Right atrium auricular region (tissue), 2 donors: ENCODE results near the gene TRPM1. TPM values are rescaled to one million over a fixed set of nuclear protein-coding genes. Genes with fewer than 3 reads are reported as not detected.

Source experiments
- DNase-seq: peaks from one replicate; pipeline ENCODE4 v3.0.0-alpha.2; 2019; ENCODE audit warnings: low spot score
- H3K27ac ChIP-seq, 2 donors: fragments of 200-600 bp; sonication (generic); 1 replicate in 1 of 2; 2 replicates in 1 of 2; pipeline ENCODE4 v1.5.1; 2016 to 2019
- H3K27me3 ChIP-seq, 2 donors: fragments of 200-600 bp; sonication (generic); one replicate each; pipeline versions ENCODE4 v1.5.1 to v1.6.0; 2017 to 2019
- H3K36me3 ChIP-seq: fragments of 200-600 bp; sonication (generic); one replicate; pipeline ENCODE4 v1.5.1; 2016
- H3K4me1 ChIP-seq, 2 donors: fragments of 200-600 bp; sonication (generic); one replicate each; pipeline versions ENCODE4 v1.5.1 to v1.6.0; 2017 to 2019
- H3K4me3 ChIP-seq, 2 donors: fragments of 200-600 bp; sonication (generic); 1 replicate in 1 of 2; 2 replicates in 1 of 2; pipeline ENCODE4 v1.5.1; 2017 to 2019; ENCODE audit warnings: mild to moderate bottlenecking in 1 of 2, moderate library complexity in 1 of 2
- H3K9me3 ChIP-seq, 2 donors: fragments of 200-600 bp; sonication (generic); one replicate each; pipeline ENCODE4 v1.5.1; 2019
- total RNA-seq, 2 donors: library from RNA; depleted of rRNA; stranded (reverse); fragments of >200 nt; gene quantifications; one replicate each; pipeline ENCODE4 v1.1.0, GENCODE V29; 2016
- TF ChIP-seq, protein P1 (sequence below), 2 donors: fragments of 200-600 bp; sonication (generic); IDR thresholded peaks; one replicate each; pipeline ENCODE4 v1.5.1; 2019; ENCODE audit warnings: antibody characterized with exemption in 2 of 2

The TRPM1 gene
- total RNA-seq, 2 donors from 2014 or later, result not detected

DNA sequence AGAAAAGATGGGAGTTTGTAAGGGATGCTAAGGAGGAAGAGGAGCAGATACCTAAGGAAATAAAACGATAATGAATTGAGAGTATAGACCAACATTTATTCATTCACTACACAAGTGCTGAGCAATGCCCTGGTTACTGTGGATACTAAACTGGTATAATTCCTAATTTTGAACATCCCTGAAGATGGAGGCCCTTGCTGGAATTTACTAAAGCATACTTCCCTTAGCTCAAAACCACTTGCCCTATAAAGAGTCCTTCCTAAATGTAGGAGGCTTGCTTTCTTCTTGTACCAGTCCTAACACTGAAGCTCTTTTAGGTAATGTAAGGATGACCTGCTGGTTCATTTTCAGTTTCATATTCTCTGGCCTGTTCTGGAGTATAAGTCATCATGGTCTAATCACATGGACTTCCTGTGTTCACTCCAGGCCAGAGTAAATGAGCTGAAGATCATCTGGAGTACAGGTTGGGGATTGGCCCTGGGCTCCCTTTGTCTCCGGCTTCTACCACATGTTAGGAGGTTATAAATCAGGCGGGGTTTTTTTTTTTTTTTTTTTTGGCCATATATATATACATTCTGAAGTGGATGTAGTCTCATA, 70.0 kb downstream of the TRPM1 start:
- TF ChIP-seq, protein P1, sequence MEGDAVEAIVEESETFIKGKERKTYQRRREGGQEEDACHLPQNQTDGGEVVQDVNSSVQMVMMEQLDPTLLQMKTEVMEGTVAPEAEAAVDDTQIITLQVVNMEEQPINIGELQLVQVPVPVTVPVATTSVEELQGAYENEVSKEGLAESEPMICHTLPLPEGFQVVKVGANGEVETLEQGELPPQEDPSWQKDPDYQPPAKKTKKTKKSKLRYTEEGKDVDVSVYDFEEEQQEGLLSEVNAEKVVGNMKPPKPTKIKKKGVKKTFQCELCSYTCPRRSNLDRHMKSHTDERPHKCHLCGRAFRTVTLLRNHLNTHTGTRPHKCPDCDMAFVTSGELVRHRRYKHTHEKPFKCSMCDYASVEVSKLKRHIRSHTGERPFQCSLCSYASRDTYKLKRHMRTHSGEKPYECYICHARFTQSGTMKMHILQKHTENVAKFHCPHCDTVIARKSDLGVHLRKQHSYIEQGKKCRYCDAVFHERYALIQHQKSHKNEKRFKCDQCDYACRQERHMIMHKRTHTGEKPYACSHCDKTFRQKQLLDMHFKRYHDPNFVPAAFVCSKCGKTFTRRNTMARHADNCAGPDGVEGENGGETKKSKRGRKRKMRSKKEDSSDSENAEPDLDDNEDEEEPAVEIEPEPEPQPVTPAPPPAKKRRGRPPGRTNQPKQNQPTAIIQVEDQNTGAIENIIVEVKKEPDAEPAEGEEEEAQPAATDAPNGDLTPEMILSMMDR (IDR thresholded peaks at IDR 0.05), result no peak
- DNase-seq, result no peak
- H3K27ac ChIP-seq, result peak overlapping the region in 1 of 2 donors; percentile 5
- H3K4me3 ChIP-seq, result no peak overlapping the region
- H3K9me3 ChIP-seq, result no peaks in the 10 kb centered on the region
- no peaks in the 10 kb centered on the region for H3K27me3 ChIP-seq
- H3K4me1 ChIP-seq, result peaks cover 0 to 6% of the 10 kb centered on the region in 2 donors
- H3K36me3 ChIP-seq, result no peaks in the 10 kb centered on the region

DNA sequence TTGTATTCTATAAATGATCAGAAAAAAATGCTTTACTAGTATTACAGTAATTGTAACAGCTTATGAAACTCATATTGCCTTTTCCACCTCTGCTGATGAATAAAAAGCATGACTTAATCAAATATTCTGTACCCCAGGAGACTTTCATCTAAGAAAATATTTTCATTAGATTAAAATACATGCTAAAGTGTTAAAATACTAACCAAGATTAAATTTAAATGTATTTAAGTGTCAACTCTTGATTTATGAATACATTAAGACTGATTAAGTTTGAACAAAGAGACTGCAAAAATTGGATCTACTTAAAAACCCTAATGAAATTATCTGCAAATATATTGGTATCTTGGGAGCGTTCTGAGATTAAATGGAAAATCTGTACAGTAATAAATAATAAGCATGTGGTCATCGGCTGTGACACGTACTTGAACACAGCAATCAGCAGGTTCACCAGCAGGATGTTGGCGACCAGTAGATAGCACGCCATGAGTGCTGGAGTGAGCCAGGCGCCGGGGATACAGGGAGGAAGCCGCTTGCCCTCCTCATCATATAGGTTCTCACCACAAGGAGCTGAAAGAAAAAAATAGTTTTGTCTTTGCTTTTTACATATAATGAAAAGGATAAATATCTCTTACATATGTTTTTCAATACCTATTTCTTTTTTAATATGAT, 73.5 kb downstream of the TRPM1 start:
- H3K4me1 ChIP-seq, result peaks cover 0 to 3% of the 10 kb centered on the region in 2 donors

DNA sequence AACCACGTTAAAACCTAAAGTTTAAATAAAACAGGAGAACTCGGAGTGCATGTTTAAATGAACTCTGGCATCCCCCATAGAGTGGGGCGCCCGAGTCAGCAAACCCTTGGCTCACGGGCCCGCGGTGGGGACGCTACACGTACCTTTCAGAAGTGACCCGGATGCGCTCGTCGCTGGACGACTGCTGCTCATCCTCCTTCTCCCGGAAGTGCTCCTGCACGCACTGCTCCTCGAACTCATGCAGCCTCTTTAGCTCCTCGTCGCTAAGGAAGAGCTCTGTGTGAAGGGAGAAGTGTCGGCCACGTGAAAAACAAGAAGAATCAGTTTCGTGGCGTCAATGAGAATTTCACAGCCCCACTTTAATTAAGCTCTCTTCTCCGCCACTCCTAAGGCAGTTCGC, 75.5 kb downstream of the TRPM1 start:
- H3K36me3 ChIP-seq, result no peaks in the 10 kb centered on the region
- no peak overlapping the region for H3K4me3 ChIP-seq
- H3K27me3 ChIP-seq, result no peaks in the 10 kb centered on the region
- H3K9me3 ChIP-seq, result no peaks in the 10 kb centered on the region
- no peak for DNase-seq
- TF ChIP-seq, protein P1 (IDR thresholded peaks at IDR 0.05), result no peak
- H3K4me1 ChIP-seq, result peaks cover 0 to 3% of the 10 kb centered on the region in 2 donors
- H3K27ac ChIP-seq, result no peak overlapping the region

More for the DNA sequence above, 73.5 kb downstream of the TRPM1 start:
- Histone ChIP-seq H3K27ac (no peak overlapping the region), H3K4me3 (no peak overlapping the region), H3K36me3 (no peaks in the 10 kb centered on the region), H3K9me3 (no peaks in the 10 kb centered on the region), H3K27me3 (no peaks in the 10 kb centered on the region)
- no peak for DNase-seq
- TF ChIP-seq, protein P1 (IDR thresholded peaks at IDR 0.05), result no peak

DNA sequence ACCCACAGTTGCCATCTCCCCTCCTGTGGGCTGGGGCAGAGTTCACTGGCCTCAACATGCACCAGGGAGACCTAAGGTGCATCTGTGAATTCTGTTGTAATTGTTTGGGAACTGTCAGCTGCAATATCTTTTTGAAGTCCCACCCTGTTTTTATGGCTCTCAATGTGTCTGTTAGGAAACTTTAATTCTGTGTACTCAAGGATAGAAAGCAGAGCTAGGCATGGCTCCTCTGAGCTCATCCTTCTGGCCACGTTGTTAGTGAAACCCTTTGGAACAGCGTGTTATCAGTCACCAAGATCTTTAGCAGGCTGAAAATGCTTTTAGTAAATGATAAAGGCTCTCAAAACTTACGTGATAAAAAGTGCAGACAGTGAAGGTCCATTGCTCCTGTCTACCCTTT, 76.5 kb downstream of the TRPM1 start:
- Histone ChIP-seq H3K4me1 (peaks cover 0 to 3% of the 10 kb centered on the region in 2 donors), H3K9me3 (no peaks in the 10 kb centered on the region), H3K4me3 (no peak overlapping the region), H3K27me3 (no peaks in the 10 kb centered on the region), H3K27ac (no peak overlapping the region), H3K36me3 (no peaks in the 10 kb centered on the region)
- TF ChIP-seq, protein P1 (IDR thresholded peaks at IDR 0.05), result no peak
- no peak for DNase-seq

DNA sequence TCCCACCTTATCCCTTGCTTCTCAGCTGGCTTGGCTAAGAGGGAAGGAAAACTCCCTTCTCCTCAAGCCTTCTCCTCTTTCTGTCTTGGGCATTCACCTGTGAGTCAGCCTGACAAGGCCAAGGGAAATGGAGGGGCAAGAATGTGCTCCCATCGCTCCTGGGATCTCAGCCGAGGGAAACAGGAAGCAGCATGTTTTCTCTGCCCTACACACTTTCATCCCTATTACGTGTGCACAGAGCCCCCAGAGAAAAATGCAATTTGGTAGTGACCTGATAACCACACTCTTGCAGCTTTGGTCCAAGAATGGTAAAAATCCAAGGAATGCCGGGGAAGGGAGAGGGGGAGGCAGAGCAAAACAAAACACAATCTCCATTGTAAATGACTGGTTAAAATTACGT, 77.2 kb downstream of the TRPM1 start:
- TF ChIP-seq, protein P1 (IDR thresholded peaks at IDR 0.05), result no peak
- Histone ChIP-seq H3K4me3 (no peak overlapping the region), H3K9me3 (no peaks in the 10 kb centered on the region), H3K27ac (no peak overlapping the region), H3K4me1 (peaks cover 0 to 3% of the 10 kb centered on the region in 2 donors), H3K36me3 (no peaks in the 10 kb centered on the region), H3K27me3 (no peaks in the 10 kb centered on the region)
- no peak for DNase-seq
